Neural progenitor cell (in vitro differentiated cells): ENCODE data around the gene PSMB2.

Experiments used
- CTCF ChIP-seq: fragments of 200-600 bp; sonication (generic); IDR thresholded peaks from 2 replicates; pipeline ENCODE4 v1.5.1; 2017; ENCODE audit warnings: antibody characterized with exemption, mild to moderate bottlenecking
- EZH2 ChIP-seq: fragments of 200-600 bp; sonication (generic); IDR thresholded peaks from 2 replicates; pipeline ENCODE4 v1.6.1; 2017; ENCODE audit warnings: antibody characterized with exemption, mild to moderate bottlenecking, moderate library complexity
- EZH2phosphoT487 ChIP-seq: fragments of 200-600 bp; sonication (generic); IDR thresholded peaks from 2 replicates; pipeline ENCODE4 v1.6.1; 2017; ENCODE audit warnings: antibody characterized with exemption

GRCh38 chr1:35557118-35557610 is 84.2 kb downstream of the PSMB2 start, which contains the start of gene KIAA0319L:
- TF ChIP-seq CTCF, result no peak
- no peak for TF ChIP-seq EZH2
- TF ChIP-seq EZH2phosphoT487, result no peak
